NCI-H2171 (cell line): ENCODE results near the gene LFNG.

Experiments used
- DNase-seq: peaks from one replicate; lab custom pipeline; 2025; lab: John Stamatoyannopoulos, UW

Gene LFNG

GRCh38 chr7:2572101-2572842 lies 52.7 kb downstream of the LFNG start:
- no peak for DNase-seq

- DNase-seq: no peak
These were observed 54.2 kb downstream of the LFNG start for GRCh38 chr7:2573761-2574160.

GRCh38 chr7:2575046-2575732 lies 55.6 kb downstream of the LFNG start:
- no peak for DNase-seq

GRCh38 chr7:2575733-2576340 lies 56.3 kb downstream of the LFNG start:
- no peak for DNase-seq

GRCh38 chr7:2576742-2577491 lies 57.3 kb downstream of the LFNG start:
- DNase-seq: no peak
